T-helper 9 cell (primary cell): ENCODE results near the gene FMNL2.

ENCODE experiments used
- DNase-seq: peaks from one replicate; pipeline ENCODE4 v3.0.0-alpha.2; 2020

FMNL2 gene

DNA sequence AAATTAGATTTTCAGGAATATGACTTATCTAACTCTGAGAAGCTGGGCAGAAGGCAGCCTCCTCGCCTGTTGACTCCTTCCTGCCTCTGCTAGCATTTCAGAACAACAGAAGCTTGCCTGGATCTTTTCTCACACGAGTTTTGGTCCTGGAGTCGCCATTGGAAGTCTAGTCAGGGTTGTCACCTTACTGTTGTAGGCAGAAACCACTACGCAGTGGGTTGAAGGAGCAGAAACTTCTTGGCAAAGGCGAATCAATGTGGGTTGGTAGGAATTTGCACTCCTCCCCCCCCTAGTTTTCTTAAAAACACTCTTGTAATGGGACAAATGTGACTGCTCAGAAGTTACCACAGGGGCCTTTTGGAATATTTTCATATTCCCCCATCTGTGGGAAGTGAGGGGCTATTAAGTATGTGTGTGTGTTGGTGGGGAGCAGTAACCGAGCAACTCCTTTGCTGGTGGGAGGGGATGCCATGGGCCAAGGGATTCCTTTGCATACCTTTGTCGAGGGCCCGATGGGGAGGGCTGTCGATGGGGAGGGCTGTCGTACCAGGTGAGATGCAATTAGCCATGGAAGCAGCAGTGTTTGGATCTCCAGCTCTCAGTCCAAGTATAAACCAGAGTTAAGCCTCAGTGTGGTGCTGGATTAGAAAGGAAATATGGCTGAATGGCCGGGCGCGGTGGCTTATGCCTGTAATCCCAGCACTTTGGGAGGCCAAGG lies 117.4 kb downstream of the FMNL2 start:
- no peak for DNase-seq

DNA sequence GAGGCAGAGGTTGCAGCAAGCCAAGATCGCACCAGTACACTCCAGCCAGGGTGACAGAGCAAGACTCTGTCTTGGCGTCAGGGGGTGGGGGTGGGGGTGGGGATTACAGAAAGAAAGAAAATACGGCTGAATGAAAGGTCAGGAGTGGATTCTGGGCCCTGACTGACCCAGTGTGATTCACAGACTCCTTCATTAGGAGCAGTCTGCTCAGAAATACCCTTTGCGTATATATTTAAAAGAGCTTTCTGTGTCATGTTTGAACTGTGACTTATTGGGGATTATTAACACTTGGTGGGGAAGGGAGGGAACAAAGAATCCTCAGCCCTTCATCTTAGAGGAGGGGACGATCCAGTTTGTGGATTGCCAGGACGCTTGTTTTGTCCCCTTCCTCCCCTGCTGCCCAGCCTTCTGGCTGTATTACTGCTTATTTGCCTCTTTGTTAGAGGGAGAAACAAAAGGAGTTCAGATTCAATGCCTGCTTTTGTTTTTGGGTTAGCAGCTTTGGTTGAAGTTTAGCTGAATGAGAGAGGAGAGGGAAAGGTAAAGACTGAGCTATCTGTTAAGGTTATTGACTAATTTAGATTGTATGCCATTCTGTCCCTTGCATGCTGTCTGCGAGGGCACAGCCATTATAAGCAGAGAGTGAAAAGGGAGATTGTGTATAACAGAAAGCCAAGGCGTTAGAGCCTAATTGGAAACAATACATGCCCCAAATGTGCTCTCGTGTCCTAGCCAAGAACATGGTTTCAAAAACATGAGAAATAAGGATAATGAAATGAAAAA lies 118.3 kb downstream of the FMNL2 start:
- DNase-seq: no peak

DNA sequence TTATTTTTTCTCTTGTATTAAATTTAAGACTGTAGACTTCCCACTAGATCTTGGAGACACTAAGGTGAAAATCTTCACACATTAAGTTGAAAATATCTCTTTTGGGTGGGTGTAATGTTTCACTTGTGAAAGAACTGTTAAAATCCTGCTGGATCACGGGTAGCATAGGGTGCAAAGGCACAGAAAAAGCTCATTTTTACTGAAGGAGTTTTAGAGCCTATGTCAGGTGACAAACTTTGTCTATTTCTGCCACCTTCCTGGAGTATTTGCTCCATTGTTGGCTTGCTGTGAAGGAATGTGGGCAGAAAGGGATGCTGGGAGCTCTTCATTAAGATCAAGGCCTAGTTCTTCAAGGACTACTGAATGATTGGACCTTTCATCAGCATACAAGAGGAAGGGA lies 119.4 kb downstream of the FMNL2 start:
- DNase-seq: no peak

DNA sequence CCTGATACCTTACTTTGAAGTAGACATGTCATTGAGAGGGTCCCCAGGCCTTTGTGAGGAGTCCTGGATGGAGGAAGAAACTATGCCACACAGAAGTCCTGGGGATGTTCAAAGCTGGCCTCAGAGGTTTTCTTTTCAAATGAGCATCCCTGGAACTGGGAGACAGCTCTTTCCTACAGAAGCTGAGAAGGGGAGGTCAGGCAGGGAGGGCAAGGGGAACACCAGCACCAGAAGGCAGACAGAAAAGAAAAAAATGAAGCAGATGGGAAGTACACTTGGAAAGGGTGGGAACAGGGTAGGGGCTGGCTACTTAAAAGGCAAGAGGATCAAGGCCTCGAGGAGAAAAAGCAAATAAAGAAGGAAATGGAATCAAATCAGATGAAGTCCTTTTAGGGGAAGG lies 120.0 kb downstream of the FMNL2 start:
- no peak for DNase-seq

DNA sequence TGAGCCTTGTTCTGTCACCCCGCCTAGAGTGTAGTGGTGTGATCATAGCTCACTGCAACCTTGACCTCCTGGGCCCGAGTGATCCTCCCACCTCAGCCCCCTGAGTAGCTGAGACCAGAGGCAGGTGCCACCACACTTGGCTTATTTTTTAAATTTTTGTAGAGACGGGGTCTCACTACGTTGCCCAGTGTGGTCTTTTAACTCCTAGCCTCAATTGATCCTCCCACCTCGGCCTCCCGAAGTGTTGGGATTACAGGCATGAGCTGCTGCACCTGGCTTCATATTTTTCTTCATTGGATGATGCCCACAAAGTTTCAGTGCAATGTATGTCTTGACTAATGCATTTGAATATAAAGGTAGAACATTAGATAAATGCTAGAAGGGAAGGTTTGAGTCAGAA lies 120.8 kb downstream of the FMNL2 start:
- DNase-seq: no peak

DNA sequence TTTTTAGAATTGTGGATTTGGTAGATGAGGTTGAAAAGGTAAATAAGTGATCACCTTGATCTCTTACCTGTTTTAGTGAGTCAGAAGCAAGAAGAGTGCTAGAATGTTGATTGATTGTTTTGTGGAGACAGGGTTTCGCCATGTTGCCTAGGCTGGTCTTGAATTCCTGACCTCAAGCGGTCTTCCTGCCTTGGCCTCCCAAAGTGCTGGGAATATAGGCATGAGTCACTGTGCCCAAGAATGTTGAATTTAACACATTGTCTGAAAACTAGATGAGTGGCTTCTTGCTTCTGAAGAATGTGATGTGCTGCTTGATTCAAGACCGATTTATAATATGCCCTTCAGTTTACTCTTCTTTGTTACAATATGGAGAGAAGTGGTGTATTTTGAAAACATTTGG lies 121.3 kb downstream of the FMNL2 start:
- DNase-seq: no peak

DNA sequence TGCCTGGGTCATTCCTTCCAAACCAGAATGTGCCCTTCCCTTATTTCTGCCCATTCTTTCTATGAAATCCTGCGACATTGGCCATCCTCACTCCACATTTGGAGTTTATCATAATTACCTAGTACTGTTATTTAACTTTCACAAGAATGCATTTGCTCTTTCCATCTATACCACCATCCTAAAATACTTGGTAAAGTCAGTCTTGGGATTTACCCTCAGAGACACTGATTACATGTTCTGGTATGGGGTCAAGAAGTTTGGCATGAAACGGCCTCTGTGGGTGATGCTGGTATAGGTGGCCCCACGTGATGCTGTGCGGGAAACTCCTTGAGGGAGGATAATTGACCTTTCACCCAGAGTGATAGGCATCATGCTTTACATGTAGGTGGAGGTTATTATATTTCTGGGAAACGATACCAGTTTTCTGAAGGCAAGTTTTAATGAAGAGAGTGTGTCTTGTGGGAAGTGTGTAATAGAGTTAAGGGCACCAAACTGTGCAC lies 123.5 kb downstream of the FMNL2 start:
- no peak for DNase-seq

DNA sequence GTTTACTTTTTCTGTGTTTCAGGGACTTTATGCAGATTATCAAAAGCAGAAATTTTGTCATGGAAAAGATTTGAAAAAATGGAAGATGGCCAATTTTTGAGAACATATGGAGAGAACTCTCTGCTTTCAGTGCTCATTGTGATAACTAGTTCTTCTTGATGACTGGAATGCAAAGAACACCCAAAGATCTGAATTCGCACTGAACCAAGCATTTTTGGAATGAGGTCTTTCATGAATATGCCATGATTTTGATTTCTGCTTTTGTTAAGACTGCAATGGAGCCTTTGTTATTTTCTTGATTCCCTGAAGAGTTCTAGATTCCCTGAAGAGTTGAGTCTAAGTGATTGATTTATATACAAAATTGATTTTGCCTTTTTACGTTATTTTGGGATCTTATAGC lies 124.1 kb downstream of the FMNL2 start:
- no peak for DNase-seq

DNA sequence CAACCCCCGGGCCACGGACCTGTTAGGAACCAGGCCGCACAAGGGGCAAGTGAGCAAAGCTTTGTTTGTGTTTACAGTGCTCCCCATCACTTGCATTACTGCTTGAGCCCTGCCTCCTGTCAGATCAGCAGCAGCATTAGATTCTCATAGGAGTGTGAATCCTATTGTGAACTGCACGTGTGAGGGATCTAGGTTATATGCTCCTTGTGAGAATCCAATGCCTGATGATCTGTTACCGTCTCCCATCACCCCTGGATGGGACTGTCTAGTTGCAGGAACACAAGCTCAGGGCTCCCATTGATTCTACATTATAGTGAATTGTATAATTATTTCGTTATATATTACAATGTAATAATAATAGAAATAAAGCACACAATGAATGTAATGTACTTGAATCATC lies 125.6 kb downstream of the FMNL2 start:
- no peak for DNase-seq

DNA sequence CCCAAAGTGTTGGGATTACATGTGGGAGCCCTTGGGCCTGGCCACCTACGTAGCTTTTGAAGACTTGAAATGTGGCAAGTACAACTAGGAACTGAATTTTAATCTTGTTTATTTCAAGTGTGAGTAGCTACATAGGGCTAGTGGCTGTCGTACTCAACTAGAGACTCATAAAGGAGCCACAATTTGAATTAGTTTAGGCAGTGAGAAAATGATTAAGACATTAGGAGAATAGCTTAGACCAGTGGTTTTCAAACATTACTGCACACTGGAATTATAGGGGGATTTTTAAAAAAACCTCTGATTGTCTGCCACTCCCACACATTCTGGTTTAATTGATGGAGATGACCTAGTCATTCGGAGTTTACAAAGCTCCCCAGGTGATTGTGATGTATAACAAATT lies 127.1 kb downstream of the FMNL2 start:
- no peak for DNase-seq

DNA sequence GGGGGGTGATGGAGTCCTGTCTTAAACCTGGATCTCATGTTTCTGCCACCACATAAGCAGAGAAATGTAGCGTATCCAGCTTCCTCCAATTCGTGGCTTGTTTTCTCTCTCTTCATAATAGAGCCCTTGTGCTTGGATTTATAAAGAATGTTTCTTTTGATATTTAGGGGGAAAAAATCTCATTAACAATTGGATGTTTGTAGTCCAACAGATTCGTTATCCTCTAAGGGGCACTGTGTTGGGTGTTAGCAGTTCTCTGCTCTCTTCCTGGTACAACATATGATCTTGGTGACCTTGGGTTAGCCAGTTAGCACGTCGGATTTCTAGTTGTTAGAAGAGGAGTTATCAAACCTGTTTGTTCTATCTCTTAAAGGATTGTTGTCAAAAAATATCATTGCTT lies 127.8 kb downstream of the FMNL2 start:
- DNase-seq: no peak

DNA sequence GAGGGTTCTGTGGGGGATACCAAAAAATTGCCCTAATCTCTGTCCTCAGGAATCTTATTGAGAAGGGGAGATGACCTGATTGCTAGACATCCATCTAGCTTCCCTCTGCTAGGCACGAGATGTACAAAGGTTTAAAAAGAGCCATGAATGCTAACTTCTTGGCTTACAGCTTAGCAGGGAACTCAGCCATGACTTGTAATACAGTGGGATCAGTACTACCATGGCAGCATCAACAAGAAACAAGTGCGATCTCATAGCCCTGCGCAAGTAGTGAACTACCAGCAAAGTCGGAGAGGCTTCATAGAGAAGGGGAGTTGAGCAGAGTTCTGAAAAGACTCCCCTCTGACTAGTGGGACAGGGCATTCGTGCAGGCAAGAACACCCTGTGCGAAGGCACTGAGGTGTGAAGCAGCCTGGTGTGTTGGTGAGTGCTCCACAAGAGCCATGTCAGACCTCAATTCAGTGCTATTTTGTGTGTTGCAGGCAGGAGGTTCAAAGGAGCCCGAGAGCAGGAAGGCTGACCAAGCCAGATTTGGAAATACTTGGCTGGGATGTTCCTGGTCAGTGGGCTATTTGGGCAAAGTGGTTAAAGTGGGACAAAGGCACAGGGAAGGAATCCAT lies 130.0 kb downstream of the FMNL2 start:
- no peak for DNase-seq

DNA sequence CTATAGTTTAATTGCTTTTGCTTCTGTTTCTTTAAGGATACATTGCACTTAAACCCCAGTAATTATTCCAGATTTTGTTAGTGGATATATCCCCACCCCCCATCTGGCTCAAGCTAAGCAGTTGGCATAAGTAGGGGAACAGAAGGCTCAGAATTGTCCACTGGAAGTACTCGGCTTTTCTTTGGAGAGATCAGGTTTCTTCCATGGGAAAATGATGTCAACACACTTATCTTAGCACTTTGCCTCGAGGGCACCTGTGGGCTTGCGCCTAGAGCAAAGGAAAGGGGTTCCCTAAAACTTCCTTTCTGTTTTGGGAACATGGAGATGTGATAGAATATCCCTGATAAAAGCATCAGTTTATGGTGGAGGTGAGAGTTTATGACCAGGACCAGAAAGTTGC lies 130.6 kb downstream of the FMNL2 start:
- DNase-seq: no peak

DNA sequence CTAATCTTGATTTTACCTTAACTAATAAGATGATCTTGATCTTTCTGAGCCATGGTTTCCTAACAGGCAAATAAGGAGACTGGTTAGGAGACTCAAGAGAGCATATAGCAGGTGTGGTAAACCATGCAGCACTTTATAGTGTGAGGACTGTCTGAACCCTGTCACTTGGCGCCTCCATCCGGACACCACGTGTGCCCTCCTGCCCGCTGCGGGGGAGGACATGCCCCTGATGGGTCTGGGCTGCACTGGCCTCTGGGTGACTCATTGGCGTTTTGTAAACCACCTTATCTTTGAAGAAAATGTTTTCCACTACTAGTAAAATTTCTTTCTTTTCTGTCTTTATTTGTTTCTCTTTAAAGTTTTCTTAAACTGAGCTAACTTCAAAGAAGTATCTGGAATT lies 131.1 kb downstream of the FMNL2 start:
- no peak for DNase-seq

DNA sequence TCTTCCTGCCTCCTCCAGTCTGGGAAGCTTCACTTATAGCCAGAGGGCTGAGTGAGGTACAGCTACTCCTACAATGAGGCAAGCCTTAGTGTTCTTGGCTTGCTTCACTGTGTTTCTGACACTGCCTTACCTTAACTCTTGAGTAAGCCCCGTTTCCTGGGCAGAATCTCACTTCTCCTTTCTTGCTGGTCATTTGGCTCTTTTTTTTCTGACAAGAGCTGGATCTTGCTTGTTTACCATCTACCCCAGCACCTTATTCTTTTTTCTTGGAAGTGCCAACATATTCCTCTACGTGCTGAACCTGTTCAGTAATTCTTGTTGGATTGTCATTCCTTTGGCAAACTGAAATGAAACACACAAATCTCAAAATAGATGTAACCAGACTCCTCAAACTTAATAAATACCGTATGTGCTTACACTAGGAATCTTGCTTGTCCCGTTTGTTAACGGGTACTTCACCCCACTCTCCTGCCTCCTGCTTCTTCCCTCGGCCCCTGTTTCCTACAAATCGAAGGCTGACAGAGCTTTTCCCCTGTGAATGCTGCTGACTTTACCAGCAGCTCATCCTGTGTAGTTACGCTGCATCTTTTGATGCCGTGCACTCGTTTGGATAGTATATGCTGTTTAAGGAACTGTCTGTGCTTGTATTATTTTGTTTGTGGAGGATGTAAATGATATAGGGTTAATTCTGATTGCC lies 132.2 kb downstream of the FMNL2 start:
- DNase-seq: no peak

DNA sequence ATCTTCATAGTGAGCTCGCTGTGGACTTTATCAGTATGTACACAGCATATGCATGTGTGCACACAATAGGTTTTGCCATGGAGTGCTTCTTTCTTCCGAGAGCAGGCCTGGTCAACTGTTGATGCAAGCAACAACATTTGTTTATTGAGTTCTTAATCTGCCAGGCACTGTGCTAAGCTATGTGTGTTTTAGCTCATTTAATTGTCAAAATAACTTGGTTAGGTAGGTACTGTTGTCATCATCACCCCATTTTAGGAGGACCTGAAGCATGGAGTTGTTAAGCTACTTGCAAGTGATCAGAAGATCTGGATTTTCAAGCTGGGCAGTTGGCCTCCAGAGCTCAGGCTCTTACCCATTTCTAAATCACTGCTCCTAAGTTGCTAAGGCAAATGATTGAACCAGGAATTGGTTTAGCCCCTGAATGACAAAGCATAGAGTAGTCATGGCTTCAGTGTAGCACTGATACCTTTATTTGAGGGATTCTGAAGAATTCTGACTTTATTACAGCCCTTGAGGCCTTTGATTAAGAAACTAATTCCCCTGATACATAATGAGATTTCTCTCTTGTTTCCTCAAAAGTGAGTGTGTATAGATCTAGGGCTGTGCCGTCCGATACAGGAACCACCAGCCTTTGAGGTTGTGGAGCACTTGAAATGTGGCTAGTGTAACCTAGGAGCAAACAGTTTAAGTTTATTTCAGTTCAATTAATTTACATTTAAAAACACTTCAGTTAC lies 132.9 kb downstream of the FMNL2 start:
- DNase-seq: no peak

DNA sequence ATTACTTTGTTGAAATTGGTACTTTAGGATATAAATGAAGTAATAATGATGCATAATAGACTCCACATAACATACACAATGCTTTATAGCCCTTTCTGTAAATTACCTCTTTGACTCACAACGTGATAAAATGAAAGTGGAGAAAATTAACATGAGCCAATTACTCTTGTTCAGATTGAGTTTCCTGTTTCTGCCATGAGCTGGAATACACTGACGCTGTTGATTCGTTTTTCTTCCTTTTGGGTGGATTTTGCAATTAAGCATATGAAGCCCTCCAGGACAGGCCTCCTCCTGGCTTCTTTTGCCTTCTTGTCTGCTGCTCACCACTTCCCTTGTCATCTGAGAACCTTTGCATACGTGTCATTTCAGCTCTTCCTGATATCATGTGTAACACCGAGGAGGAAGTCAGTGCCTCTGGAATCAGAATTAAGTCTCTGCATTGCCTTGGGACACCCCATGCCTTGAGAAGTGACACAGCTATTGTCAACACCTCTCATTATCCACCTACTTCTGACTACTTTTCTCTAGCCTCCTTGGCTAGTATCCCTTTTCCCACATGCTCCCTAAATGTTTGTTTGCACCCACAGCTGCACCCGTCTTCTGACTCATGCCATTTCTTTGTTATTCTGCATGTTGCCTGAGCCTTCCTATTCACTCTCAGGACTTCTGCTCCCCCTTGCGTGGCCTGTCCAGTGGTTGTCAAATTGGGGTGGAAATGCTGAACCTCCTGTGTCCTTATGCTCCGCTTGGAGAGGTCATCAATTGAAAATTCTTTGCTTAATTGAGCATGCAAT lies 134.1 kb downstream of the FMNL2 start:
- DNase-seq: no peak

DNA sequence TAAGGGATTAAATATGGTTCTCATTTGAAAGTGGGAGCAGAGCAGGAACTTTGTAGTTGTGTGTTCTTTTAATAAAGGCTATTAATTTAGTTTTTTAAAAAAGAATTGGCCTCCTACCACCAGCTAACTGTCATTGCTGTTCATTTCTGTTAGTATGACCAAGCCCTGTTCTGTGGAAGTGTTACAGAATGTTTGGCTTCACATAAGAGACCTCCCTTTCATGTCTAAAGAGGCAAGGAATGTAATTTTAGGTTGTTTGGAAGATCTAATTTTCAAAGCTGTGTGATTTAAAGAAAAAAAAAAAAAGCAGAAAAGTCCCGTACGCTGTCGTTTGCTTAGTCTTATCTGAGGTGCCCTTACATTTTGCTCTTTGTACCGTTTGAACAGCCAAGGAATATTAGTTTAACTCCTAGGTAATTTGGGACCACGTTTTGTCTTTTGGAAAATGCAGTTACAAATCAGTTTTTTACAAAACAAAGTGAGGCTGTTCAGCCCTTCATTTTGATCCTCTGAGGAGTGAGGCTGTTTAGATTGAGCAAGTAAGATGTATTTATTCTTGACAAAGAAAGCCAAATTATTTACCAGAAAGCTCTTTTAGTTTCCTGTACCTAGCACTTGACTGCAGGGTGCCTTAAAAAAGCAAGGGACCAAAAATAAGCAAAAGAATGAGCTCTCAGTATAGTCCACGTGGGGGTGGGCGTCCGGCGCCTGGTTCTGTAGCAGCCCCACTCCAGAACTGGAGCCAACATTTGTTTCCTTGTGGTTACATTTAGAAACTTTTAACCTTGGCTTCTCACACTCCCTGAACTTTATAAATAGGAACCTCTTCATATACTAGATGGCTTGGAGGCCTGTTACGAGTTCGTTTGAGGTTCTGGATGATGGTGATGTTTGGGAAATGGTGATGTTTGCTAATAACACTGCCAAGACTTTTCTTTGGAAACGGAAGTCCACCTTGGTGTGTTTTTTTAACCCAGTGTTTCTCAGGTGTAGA lies 136.2 kb downstream of the FMNL2 start:
- DNase-seq: no peak

DNA sequence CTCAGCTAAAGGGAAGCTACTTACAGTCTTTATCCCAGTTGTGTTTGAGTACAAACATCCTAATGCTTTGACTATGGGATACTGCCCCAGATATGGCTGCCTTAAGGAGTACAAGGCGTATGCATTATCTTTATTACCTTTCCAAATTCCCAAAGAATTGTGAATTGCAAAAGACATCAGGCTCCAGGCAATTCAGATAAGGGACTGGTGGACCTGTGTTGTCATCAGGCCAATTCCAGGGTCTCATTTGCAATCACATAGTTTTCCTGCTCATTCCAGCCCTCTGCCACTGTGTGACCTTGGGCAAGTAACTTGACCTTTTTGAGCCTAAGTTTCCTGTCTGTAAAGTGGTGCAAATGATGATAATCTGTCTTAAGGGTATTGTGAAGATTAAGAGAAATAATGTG lies 137.5 kb downstream of the FMNL2 start:
- no peak for DNase-seq

DNA sequence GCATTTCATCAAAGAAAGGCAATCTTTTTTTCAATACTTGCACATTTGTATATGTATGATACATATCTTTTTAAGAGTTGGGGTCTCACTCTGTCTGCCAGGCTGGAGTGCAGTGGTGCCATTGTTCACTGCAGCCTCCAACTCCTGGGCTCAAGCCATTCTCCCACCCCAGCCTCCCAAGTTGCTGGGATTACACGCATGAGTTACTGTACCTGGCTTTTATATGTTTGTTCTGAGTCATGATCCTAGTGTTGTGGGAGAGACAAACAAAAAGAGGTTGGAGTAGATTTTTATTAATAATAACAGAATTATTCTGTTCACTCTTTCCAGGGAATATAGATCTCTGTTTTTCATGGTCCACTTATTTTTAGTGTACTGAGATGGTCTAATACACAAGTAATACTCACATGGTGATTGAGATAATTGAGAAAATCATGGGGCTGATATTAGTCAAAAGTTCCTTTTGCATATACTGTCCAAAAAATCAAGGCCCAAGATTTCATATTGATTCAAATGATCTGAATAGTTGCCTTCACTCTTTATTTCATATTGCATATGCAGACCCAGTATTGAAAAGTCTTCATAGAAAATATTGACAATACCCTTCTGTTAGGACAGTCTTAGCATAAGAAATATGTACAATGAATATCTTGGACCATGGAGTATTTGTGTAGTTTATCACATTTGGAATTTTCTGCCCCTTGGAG lies 138.3 kb downstream of the FMNL2 start:
- DNase-seq: no peak
